HL-60/S4 treated with phorbol 12-myristate 13-acetate at 8.2 ng/mL for 4 days and 3 days (cell line): ENCODE data around the gene SYTL3.
"Not testable (repeated sequence)": the region's sequence is repeated elsewhere in the genome, so short reads cannot be mapped to it uniquely, and the experiment has no call there.

Source experiments
- in situ Hi-C: fragments of 300-500 bp; cut with MboI; formaldehyde crosslinking; loops from 2 replicates; pipeline ENCODE4 v1.15.0; 2022; ENCODE audit warnings: low sequenced_read_pairs

Gene SYTL3

DNA sequence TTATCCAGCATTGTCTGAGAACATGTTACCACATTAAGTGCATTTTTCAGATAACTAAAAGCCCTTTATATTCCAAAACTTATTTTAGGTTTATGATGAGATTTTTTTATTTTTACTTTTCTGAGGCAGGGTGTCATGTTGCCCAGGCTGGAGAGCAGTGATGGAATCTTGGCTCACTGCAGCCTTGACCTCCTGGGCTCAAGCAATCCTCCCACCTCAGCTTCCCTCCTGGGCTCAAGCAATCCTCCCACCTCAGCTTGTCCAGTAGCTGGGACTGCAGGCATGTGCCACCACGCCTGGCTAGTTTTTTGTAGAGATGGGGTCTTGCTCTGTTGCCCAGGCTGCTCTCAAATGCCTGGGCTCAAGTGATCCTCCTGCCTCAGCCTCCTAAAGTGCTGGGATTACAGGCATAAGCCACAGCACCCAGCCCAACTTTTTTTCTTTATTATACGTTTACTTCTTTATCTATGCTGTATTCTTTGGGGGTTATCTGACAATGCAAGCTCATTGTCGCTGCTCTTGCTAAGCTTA lies 11.5 kb upstream of the SYTL3 start:
- in situ Hi-C loops = no loop called here

DNA sequence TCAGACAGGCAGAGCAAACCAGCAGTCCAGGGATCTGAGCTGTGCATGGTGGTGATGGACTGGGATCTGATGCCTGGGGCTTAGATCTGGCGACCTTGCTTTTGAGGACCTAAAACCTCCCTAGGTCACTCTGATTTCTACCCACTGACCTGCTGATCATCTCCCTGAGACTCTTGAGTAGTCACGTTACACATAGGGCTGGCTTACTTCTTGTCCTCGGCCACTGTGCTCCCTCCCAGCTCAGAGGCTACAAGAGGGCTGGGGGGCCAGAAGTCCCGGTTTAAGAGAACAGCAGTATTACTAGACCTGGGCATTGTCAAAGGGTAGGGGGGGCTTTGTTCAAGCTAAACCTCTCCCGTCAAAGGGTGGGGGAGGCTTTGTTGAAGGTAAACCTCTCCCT lies 10.8 kb upstream of the SYTL3 start:
- in situ Hi-C loops = no loop called here

DNA sequence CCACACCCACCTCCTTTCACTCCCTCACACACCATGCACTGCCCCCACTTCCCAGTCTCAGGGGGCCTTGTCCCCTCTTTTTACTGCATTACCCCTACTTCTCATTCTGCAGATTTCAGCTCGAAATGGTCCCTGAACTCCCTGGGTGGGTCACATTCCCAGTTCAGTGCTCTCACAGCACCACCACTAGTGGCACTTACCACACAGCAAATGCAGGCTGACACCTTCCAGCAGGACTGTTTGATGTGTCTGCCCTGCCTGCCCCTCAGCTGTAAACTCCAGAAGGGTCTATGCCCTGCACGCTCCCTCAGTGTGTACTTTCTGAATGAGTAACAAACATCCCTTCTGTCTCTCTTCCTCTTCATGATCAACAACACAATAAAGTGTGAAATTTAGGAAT lies 9.3 kb upstream of the SYTL3 start:
- in situ Hi-C loops = no loop called here

DNA sequence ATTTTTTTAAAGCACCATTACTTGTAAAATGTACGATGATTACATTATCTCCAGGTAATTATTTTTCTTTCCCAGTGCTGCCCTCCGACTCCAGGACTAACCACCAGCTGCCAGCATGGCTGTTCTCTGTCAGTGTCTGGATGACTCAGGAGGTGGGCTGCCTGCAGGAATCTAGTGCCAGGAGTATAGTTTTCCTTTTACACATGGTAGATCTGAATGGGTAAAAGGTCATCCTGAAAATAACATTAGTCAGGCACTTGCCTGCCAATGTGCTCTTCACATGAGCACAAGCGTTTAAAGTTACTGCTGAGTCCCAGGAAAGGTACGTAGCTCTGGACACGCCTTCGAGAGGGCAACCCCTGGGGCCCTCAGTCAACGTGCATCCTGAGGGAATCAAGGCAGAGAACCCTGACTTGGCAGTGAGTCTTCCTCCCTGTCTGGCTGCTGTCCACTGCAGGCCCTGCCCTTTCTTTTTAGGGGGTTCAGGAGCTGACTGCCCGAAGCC lies 7.7 kb upstream of the SYTL3 start:
- in situ Hi-C loops = no loop called here

DNA sequence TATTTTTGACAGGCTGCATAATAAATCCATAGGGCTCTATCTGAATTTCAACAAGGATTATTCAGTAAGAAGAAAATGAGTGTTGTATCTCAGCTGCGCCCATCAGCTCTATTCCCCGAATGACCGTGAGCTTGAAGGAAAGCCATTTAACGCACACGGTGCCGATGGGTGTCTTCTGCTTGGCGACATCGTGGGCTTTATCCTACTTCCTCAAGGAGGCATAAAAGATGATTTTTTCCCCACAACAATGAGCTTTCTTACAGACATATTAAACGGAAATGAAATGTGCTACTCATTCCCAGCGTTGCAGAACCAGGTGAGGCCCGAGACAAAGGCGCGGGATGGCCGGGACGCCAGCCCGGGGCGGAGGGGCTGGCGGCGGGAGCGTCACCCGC lies 6.0 kb upstream of the SYTL3 start:
- in situ Hi-C loops = no loop called here

GRCh38 chr6:158644231-158645063 lies 5.4 kb upstream of the SYTL3 start, which contains the start of gene DYNLT1:
TSS of gene DYNLT1 (minus strand) at chr6:158644743. CDS start at chr6:158644708, 35 bp downstream.
- in situ Hi-C loops = no loop called here

DNA sequence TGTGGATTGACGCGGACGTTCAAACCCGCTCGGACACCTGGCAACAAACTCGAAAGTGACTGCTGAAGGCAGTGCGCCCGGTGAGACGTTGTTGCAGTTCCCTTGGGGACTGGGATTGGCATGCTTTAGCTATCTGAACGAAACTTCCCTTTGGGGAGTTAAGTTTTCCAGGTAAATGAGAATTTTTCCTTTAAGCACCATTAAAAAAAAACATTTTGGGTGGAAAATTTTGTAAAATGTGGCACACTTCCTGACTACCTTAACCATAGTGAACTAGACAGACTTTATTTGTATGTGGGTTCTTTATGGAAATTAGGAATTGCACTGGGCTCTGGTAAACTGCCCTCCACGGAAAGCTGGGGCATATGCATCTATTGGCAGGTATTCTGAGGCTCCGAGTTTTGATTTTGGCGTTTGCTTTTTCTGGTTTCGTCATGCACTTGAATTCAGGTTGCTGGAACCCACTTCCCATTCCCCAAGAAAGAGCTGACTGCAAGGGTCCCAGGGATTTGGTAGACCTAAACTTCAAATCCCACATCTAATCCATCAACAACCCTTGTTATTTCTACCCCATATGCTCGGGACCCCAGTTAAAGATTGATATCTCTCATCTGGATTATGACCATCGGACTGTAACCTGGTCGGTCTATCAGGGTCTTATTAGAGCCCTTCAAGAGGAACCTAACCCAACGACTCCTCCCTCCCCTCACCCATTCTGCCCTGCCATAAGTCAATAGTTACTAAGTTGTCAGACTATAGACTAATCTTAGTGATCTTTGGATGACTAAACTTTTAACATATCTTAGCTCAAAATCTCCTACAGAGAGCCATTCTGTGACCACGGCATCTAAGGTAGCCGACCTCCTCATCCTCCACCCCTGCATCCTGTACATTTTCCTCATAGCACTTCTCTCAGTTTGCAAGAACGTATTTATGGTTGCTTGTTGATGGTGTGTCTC lies 4.5 kb upstream of the SYTL3 start:
- in situ Hi-C loops = no loop called here

DNA sequence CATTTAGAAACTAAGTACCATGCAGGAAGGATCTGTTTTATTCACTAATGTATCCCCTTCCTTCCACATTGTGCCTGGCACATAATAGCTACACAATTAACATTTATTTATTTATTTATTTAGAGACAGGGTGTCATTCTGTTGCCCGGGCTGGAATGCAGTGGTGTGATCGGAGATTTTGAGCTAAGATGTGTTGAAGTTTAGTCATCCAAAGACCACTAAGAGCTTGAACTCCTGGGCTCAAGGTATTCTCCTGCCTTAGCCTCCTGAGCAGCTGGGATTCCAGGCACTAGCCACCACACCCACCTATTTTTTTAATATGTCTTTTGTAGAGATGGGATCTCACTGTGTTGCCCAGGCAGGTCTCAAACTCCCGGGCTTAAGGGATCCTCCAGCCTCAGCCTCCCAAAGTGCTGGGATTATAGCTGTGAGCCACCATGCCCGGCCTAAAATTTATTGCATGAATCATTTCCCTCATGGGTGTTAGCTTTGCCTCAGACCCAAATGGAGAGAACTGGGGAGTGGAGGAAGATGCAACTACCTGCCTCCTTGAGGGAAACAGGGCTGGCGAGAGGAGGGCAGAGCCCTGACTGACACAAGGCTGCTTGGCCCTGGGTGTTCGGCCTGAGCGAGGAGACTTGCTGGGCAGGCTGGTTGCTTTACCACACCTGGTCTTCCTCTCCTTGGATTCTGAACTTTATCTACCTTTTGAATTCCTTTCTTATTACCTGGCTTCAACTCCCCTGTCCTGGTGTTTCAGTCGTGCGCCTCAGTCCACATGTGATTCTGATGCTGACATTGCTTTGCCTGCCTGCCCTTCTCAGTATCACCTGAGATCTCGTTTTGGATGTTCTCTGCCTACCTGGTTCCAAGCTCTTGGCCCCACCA lies 3.6 kb upstream of the SYTL3 start:
- in situ Hi-C loops = no loop called here

GRCh38 chr6:158647501-158647900 lies 2.4 kb upstream of the SYTL3 start:
- in situ Hi-C loops = no loop called here

DNA sequence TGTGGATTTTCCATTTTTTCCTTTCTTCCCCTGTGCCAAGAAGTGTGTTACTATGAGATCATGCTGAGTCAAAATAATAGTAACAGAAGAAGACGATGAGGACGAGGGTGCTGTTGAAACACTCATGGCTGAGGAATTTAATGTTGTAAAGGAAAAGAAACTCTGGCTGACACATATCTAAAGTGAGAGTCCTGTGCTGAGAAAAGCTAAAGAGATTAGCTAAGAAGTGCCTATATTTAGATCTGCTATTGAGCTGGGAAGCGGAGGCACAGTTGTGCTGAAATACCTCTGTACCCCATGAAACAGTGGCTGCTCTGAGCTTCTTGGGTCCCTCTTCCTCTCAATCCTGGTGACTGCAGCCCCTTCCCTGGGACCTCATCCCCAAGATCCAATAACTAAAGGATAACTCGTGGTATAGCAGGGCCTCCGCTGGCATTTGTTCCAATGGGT lies 1.1 kb upstream of the SYTL3 start:
- in situ Hi-C loops = no loop called here

DNA sequence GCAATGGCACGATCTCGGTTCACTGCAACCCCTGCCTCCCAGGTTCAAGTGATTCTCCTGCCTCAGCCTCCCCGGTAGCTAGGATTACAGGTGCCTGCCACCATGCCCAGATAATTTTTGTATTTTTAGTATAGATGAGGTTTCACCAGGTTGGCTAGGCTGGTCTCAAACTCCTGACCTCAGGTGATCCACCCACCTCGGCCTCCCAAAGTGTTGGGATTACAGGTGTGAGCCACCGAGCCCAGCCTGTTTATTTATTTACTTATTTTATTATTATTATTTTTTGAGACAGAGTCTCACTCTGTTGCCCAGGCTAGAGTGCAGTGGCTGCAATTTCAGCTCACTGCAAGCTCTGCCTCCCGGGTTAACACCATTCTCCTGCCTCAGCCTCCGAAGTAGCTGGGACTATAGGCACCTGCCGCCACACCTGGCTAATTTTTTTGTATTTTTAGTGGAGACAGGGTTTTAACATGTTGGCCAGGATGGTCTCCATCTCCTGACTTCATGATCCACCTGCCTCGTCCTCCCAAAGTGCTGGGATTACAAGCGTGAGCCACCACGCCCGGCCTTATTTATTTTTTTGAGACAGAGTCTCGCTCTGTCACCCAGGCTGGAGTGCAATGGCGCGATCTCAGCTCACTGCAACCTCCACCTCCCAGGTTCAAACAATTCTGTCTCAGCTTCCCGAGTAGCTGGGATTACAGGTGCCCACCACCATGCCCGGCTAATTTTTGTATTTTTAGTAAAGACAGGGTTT lies 2.3 kb downstream of the SYTL3 start:
- in situ Hi-C loops = not testable (repeated sequence)

DNA sequence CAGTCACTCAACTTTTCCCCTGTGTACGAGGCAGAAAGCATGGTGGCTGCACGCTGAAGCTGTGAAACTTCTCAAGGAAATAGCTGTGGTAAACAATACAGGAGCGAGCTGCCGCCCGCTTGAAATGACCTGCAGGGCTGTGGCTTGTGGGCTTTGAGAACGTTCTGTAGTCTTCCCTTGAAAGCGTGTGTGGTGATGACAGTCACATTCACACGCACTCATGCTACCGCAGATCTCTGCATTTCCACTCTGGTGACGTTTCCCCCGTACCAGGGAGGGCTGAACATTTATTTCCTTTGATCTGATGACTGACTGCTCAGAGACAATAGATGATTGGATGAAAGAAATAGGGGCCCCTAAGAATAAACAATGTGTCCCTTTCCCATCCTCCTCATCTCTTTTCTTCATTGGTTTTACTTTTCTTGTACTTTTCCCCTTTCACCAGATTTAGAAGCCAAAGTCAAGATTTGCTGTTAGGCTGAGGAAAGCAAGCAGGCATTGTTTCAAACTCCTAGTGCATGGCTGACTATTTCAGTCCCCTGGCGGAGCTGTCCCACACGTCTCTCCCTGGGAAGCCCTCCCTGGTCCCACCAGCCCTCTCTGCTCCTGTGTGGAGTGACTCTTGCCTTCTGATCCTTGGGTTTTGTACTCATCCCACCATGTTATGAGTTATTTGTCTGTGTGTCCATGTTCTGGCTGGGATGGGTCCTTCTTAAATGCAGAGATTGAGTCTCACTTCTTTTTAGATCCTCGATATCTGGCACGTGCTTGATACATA lies 3.9 kb downstream of the SYTL3 start:
- in situ Hi-C loops = no loop called here

- in situ Hi-C loops = no loop called here
Observed at GRCh38 chr6:158654498-158654897, 4.6 kb downstream of the SYTL3 start.

DNA sequence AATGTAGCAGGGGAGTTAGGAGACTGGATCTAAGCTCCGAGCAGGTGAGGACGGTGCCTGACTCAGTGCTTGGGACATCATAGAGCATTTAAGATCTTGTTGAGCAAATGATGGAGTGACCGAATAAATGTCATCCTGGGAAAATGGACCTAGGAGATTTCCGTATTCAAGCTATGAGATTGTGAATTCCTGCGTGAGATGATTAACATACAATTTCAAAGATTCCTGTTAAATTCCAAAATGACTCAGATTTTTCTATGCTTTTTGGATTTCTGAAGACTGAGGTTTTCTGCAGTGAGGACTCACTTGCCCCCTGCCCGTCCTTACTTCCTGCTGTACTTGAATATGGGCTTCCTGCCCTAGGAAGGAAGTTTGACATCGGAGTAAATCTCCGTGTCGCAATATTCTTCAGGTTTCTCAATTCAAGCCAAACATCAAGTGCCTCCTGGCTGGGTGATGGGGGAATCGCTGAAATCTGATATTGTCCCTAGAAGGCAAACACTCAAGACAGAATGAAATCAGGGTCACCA lies 5.2 kb downstream of the SYTL3 start:
- in situ Hi-C loops = no loop called here

DNA sequence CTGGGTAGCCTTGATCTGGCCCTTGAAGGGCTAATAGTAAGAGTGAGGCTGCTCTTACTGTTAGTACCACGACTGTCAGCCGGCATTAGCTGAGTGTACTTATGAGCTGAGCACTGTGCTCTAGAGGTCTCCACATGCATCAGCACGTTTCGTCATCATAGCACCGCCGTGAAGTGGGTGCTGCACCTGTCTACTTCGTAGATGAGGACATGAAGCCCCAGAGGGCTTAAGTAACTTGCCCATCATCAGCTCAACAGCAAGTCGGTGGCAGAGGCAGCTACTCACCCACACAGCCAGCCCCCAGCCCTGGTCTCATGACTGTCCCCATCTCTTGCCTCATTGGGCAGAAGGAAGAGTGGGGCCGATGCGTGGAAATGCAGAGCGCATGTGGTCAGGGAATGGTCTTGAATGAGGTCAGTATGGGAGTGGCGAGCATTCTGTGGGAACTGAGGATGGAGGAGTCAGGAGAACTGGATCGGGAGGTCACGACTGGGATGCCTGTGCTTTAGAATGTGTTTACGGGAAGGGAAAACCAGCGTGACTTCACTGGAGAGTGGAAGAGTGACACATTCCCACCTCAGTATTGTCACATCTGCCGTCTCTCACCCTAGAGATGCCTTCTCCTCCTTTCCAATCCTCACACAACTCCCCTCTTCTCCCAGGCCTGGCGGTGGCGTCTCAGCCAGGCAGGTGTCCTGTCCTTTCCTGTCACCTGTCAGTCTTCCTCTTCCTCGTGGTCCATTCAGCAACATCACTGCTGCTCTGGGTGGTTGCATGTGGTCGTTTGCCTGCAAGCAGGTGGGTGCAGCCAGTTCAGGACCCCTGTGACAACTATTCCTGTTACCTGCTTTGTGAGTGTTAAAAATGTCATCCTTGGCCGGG lies 6.0 kb downstream of the SYTL3 start:
- in situ Hi-C loops = no loop called here

- in situ Hi-C loops = not testable (repeated sequence)
Observed at GRCh38 chr6:158656986-158657385, 7.1 kb downstream of the SYTL3 start.

DNA sequence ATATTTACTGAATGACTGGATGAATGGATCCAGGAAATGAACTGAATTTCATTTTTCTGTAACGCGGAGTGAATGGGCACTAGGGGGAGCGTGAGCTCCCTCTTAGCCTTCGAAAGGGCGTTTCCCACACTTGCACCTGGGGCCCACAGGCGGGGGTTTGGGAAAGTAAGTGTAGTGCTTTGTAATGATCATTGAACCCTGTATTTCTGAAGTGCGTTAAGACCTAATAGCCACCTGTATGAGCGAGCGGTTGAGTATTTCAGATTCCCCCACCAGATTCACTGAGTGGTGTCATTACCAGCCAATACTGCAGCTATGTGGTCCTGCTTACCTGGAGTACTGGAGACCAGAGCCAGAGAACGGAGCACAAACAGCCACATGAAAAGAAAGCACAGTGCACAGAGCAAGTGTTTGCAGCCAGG lies 10.5 kb downstream of the SYTL3 start:
- in situ Hi-C loops = no loop called here
